ENCODE results near the gene SLC19A3. TPM values are rescaled to one million over a fixed set of nuclear protein-coding genes. Genes with fewer than 3 reads are reported as not detected.

The SLC19A3 gene
- total and polyA plus RNA-seq, 2 of the 4 experiments (the other 2 are of a cell fraction) = under 0.01 TPM; not detected in 1

- Histone ChIP-seq H3K14ac (replicated peaks; ENCODE audit: low read depth, low read length) (no peak overlapping the region), H4K5ac (ENCODE audit: low read depth, low read length) (no peak overlapping the region), H2BK5ac (ENCODE audit: low read depth, low read length, poor library complexity, severe bottlenecking) (no peak overlapping the region), H3K4ac (ENCODE audit: low read depth, low read length) (no peak overlapping the region), H2AK9ac (replicated peaks; ENCODE audit: low read depth, low read length, poor library complexity) (no peak overlapping the region), H3K36me3 (ENCODE audit: control insufficient read depth, insufficient read depth, low read length) (no peaks in the 10 kb centered on the region), H2BK20ac (ENCODE audit: low read depth, low read length) (no peak overlapping the region), H2AK5ac (ENCODE audit: low read depth, low read length) (no peak overlapping the region), H3K56ac (ENCODE audit: extremely low read depth, insufficient read depth, low read length) (no peak overlapping the region), H3K27me3 (ENCODE audit: control insufficient read depth, insufficient read depth, low read length) (no peaks in the 10 kb centered on the region), H3K9ac (ENCODE audit: low read depth, low read length) (no peak overlapping the region), H4K8ac (ENCODE audit: low read depth in 2 of 2, low read length in 2 of 2) (no peak overlapping the region), H3K4me1 (ENCODE audit: control insufficient read depth, insufficient read depth, low read length) (no peaks in the 10 kb centered on the region), H3K23ac (ENCODE audit: low read depth, low read length) (no peak overlapping the region), H3K4me3 (ENCODE audit: insufficient read depth, low read depth, low read length) (no peak overlapping the region), H3K18ac (ENCODE audit: low read depth, low read length) (no peak overlapping the region), H2BK15ac (ENCODE audit: low read depth, low read length) (no peak overlapping the region), H3K27ac (ENCODE audit: insufficient read depth, low read length) (no peak overlapping the region), H2AFZ (replicated peaks; ENCODE audit: low read length, poor library complexity) (no peak overlapping the region), H4K91ac (ENCODE audit: insufficient read depth, low read depth, low read length) (no peak overlapping the region), H3K9me1 (ENCODE audit: insufficient read depth, low read length) (no peaks in the 10 kb centered on the region), H3K9me3 (ENCODE audit: control insufficient read depth, insufficient read depth, low read length) (no peaks in the 10 kb centered on the region), H3K79me1 (ENCODE audit: low read depth in 1 of 2, low read length in 2 of 2) (no peaks in the 10 kb centered on the region), H2BK120ac (ENCODE audit: low read depth, low read length) (no peak overlapping the region), H4K20me1 (ENCODE audit: insufficient read depth, low read length) (no peaks in the 10 kb centered on the region), H3K4me2 (ENCODE audit: low read depth, low read length) (no peak overlapping the region)
- DNase-seq (no peak), ATAC-seq (ENCODE audit: low read depth) (no peak)
- ChIA-PET CTCF (interaction anchor here (0.9 kb wide), 1 partner anchor 179 kb away, joined by 3 read pairs; no protein-coding TSS in a partner anchor), POLR2A (ENCODE audit: unreplicated experiment) (no interaction called here)
- in situ Hi-C loops (cut with MboI; ENCODE audit: low sequenced_read_pairs) = no loop called here
- 90% methylated on average over 2 of the region's 7 CpGs; no CpG with 5 or more reads in 1 of the 2 experiments for WGBS, 2 experiments (ENCODE audit: extremely low coverage in 2 of 2, insufficient read length in 1 of 2)
- BruUV-seq (replicated peaks) = no TSS peak
- intact Hi-C loops (cut with micrococcal nuclease) = no loop called here
- dilution Hi-C loops (cut with HindIII; ENCODE audit: low sequenced_read_pairs, unreplicated experiment) = no loop called here
- no peak for TF ChIP-seq NFE2L2 (IDR thresholded peaks at IDR 0.05; ENCODE audit: low read depth, low read length)
These were observed 6.8 kb downstream of the SLC19A3 start for GRCh38 chr2:227710986-227711385.
